Ramos (cell line): ENCODE data around the gene FAM241B.

ENCODE experiments used
- in situ Hi-C: fragments of 300-500 bp; cut with MboI; formaldehyde crosslinking; loops from one replicate; pipeline ENCODE4 v1.14.3; 2022; ENCODE audit warnings: low sequenced_read_pairs; ENCODE audit not compliant: unreplicated experiment

FAM241B gene

DNA sequence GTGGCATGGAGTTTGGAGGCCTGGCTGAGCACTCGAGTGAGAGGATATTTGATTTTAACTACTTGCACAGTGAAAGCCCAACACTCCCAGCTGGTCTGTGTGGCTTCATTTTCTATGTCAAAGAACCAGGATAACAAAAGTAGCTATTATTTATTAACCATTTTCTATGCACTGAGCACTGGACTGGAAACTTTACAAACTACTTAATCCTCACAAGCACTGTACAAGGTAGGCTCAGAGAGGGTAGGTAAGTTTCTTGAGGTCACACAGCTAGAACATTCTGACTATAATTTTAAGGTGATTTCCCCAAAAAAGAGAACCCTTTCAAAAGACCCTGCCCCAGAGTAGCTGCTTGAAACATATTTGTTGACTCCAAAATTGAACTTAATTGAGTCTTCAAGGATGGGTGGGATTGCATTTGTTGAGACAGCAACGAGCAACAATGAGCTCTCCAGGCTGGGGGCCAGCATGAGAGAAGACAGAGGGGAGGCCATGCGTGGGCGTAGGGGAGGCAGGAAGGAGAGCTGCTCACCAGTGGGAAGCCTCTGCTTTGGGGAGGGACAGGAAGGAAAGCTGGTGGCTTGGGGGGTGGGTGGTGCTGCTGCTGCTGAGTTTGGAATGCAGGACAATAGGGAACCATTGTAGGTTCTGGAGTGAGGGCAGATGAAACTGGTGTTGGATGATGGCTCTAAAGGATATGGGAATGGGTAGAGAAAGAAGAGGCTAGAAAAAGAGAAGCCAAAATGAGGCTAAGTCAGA lies 31.5 kb downstream of the FAM241B start:
- in situ Hi-C loops, result no loop called here

DNA sequence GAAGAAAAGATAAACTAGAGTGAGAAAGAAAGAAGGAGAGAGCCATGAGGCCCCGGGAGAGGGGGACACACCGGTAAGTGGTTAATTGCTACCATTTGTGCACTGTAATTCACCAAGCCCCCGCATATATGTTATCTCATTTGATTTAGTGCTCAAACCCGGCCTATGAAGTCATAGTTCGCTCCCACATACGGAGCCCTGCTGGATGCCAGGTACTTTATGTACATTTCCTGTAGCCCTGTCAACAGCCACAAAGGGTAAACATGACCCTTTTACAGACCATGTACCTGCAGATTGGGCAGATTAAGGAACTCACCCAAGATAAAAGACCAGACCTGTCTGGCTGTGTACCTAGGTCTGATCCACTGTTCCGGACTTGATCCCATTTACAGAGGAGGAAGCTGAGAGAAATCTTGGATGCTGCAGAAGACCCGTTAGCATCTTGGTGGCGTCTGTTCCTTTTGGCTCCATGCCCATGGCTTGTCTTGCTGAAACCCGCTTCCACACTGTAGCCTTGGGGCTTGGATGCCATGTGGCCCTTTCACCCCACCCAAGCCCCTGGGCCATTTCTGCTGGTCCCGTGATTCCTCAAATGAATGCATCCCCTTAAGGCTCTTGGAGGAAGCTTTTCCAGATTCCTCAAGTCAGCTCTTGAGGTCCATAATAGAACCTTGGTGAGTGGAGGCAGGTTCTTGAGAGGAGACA lies 32.3 kb downstream of the FAM241B start:
- in situ Hi-C loops, result no loop called here

DNA sequence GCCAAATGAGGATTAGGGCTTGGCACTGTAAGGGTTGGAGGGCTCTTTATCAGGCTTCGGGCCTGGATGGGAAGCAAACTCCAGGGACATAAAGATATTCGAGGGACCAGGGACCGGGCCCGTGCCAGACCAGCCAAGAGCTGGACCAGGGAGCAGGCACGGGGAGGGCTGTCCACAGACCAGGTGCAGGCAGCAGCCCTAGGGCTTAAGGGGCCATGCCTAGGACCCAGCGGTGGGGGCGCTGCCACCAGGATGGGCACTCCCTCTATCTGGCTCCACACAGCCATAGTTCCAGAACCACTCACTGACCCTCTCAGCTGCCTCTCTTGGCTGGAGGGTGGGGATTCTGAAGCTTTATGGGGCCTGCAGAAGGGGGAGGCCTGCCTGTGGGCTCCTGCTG lies 32.9 kb downstream of the FAM241B start:
- in situ Hi-C loops, result no loop called here

DNA sequence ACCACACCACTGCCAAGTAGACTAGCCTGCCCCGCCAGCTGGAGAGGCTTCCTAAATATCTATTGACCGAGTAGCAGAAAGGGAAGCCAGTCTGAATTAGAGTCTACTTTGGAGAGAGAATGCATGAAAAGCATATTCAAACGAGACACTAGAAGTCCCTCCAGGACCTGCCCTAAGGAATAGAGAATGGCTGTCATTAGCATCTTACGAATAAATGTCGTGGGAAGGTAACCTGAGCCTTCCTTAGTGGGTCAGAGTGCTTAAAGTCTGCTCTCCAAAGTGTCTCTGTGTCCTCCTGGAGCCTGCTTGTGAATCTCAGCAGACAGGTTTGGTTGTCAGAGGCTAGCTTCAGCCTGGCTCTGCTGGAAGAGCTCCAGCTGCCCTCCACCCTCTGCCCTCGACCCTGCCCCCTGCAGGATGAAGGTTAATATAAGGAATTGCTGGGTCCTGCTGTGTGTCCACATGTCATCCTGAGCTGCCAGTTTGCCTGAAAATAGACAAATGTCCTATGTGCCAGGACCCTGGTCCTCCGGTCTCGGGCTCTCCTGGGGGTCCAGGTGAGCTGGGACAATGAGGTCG lies 33.4 kb downstream of the FAM241B start:
- in situ Hi-C loops, result no loop called here

DNA sequence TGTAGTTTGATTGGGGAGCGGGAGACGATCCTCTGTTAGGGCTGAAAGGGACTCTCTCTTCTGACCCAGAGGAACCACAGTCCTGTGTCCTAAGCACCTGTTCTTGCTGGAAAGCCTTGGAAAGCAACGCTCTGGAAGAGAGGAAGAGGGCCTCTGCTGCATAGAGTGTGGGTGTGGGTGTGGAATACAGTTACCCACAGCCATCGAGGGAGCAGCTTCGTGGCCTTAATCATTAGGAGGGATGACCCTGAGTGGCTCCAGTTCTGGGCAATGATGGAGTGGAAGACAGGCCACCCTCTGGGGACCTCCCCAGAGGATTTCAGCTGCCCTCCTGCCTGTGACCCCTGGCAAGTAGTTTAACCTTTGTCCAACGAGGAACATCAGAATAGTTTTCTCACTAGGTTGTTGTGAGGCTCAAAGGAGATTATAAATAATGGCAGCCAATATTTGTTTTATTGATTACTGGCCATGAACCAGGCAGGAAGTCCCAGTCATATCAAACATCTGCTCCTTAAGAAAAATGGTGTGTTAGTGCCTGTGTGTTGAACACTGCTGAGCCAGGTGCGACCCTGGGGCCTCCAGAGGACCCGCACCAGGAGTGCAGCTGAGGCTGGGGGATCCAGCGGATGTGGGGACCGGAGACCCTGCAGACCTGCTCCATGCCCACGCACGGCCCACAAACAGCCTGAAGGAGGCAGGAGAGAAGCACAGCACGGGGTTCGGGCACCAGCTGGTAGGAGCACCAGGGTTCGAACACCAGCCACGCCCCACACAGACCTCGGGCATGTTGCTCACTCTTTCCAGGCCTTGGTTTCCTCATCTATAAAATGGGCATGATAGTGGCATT lies 35.6 kb downstream of the FAM241B start:
- in situ Hi-C loops, result no loop called here

DNA sequence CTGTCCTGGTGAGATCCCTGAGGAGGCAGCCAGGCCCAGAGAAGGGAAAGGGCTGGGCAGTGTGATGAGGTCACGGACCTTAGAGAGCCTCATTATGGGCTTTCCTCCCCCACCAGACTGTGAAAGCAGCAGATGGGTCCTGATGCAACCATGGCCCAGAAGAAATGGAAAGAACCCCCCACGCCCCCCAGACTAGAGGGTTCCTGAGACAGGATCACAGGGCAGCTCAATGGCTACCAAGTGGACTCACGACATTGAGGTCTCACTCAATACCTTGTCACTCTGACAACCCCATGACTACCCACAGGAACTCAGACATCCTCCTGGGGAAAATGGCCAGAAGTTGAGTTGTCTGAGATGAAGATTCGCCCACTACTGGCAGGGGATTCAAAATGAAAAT lies 36.7 kb downstream of the FAM241B start:
- in situ Hi-C loops, result no loop called here

DNA sequence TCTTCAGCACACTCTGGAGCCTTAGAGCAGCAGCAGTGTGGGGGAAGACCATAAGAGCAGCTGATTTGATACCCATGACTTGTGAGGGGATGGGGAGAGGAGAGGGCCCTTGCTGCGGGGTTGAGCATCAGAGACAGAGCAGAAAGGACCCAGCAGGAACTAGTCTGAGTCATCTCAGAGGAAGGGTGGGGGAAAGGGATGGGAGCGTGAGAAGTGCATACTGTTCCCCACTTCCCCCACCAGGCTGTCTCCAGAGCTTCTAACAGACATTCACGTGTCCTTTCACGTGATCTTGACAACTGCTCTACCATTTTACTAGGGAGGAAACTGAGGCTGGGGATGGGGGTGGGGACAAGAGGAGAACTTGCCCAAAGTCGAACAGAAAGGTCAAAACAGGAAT lies 38.7 kb downstream of the FAM241B start:
- in situ Hi-C loops, result no loop called here

DNA sequence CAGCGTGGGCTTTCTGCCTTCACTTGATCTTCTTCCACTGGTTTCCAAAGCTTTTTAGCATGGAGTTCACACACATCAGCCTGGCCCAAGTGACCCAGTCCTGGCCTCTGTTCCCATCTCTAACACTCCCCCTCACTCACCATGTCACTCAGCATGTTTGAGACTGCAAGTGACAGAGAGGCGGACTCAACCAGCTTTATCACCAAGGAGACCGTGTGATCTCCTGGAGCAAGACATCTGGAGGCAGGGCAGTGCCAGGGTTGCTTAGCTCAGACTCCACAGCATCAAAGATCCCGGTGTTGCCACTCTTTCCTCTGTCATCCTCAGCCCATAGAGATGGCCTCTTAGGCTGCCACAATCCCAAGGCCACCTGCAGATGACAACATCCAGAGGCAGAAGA lies 39.4 kb downstream of the FAM241B start:
- in situ Hi-C loops, result no loop called here

DNA sequence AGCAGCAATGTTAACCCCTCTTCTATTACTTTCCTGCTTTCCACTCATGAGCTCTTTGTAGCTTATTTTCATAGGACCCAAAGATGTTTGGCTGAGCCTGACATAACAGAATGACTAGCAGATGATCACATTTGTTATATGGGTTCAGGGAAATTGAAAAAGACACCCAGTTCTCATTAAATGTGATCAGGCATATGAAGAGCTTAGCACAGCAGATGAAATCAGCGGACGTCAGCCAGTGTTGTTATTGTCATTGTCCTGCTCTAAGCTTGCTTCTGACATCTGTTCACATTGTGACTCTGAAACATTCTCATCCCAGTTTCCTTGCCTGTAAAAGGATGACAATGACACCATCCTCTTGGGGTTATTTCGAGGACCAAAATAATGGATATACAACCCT lies 43.5 kb downstream of the FAM241B start:
- in situ Hi-C loops, result no loop called here

DNA sequence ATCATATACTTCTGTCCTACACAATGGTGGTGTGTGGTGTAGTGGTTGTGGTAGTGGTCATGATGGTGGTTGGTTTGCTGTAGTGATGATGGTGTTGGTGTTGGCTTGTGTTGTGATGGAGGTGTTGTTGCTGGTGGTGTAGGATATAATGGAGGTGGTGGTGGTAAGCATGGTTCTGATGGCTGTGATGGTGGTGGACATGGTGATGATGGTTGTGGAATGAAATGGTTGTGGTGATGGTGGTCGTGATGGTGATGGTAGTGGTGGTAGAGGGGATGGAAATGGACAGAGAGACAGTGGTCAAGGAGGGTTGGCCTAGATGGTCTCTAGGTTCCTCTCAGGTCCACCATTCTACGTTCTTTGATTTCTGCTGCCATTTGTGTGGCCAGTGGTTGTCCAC lies 44.7 kb downstream of the FAM241B start:
- in situ Hi-C loops, result no loop called here

DNA sequence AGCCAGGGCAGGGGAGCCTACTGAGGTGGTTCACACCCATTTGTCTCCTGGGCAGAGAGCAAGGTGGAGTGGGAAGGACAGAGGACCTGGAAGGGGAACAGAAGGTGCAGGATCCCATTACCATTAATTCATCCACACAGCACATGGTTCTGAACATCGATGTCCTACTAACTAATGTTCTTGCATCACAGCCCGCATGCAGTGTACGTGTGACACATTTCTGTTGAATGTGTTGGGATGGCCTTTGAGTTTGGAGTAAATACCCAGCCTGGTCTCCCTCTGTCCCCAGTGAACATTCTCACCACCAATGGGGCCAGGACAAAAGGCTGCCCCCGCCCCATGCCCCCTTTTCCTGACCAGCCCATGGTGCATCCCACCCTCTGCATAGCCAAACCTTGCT lies 46.3 kb downstream of the FAM241B start:
- in situ Hi-C loops, result no loop called here

DNA sequence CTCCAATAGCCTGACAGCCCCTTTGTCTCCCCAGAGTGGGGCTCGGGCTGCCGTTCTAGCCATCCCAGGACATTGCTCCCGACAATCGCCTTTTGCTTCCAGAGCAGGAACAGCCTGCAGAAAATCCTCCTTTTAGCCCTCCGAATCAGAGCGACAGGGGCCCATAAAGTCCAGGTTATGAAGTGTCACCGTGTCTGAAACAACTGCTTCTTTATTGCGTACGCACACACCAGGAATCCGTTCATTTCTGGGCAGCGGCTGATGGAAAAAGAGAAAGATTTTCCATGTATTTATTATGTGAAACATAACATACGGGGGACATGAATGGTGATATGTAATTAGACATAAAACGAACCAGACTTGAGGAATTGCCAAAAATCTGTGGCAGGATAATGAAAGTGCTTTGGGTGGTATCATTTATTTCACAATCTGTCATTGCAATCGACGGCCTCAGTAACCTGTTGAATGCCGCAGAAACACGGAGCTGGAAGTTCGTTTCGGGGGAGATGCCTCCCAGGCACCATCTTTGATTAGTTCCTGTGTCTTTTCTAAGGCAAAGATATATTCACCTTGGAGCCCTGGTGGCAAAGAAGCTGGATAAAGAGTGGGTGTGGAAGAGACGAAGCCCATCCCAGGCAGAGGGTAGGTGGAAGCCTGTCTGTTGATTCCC lies 48.1 kb downstream of the FAM241B start:
- in situ Hi-C loops, result no loop called here

DNA sequence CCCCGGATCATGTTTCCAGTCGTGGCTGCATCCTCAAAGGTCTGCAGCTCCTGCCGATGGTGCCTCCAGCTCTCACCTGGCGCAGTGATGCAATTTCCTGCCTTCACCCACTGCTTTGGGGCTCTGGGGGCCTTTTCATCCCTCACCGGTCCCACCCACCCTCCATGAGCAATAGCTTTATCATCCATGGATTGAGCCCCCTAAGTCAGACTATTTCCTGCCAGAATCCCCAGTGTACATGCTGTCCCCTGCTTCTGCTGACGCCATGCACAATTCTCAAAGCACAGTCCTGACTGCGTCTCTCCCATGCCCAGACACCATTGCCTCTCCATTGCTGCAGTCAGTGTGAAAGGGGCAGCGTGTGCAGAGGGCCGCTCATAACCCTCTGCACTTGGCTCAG lies 49.7 kb downstream of the FAM241B start:
- in situ Hi-C loops, result no loop called here

DNA sequence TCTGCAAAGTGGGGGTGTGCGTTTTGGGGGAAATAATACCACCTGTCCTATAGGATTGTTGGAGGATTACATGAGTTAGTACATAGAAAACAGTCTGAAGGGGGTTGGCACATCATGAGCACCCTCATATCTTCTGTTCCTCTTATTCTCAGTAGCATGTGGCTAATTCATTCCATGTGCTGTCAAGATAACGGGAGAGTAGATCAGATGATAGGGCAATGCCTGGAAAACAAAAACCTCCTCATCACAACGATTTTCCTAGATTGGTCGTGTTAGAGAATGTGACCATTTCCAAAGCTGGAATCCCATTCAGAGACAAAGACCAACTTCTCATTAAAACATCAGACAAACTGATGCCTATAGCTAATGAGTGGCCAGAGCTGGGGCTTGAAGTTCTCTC lies 50.6 kb downstream of the FAM241B start:
- in situ Hi-C loops, result no loop called here

DNA sequence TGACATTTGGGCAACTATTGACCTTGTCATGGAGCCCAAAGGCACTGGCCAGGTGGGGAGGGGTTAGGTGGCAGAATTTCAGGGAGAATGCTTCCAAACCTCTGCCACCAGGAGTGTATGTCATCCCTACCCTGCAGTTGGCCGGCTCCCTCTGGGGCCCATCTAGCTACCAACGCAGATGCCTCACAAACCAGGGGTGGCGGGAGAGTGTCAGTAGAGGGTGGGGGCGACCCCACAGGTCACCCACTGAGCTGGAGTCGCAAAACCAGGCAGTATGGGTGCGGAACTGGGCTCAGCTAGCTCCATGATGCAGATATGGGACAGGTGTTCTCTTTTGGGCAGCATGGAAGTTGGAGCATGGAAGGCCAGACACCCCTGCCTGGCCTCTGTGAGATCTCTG lies 51.4 kb downstream of the FAM241B start:
- in situ Hi-C loops, result no loop called here

DNA sequence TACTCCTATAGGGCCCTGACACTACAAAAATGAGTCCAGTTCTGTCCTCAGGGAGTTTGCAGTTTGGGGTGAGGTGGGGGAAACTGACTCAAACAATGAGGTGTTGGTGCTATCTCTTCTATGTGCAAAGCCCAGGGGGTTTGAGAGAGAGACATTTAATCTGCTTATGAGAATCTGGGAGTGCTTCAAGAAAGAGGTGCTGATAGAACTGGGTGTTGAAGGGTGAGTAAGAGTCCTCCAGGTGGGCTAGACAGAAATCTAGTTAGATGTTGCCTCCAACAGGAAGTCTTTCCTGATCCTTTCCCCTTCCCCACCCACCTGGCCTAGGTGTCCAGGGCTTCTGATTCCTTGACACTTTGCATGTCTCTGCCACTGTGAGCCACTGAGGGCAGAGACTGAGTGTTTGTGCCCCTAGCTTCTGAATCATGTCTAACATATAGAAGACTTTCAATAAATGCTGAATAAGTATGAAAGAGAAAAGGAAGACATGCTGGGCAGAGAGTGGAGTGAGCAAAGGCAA lies 53.0 kb downstream of the FAM241B start:
- in situ Hi-C loops, result no loop called here
